Activated naive CD4-positive, alpha-beta T cell treated with anti-CD3 and anti-CD28 coated beads, Interleukin-2, amount 50 U/mL, for 24 hours (primary cell): ENCODE results near the gene RAI2.
"Not testable (repeated sequence)": the region's sequence is repeated elsewhere in the genome, so short reads cannot be mapped to it uniquely, and the experiment has no call there.

Experiments used
- H3K27ac Mint-ChIP-seq: one replicate; pipeline ENCODE4 v1.8.0; 2021; ENCODE audit warnings: mild to moderate bottlenecking, mixed read lengths
- H3K27me3 Mint-ChIP-seq: one replicate; pipeline ENCODE4 v1.8.0; 2021; ENCODE audit warnings: mixed read lengths
- H3K36me3 Mint-ChIP-seq: one replicate; pipeline ENCODE4 v1.8.0; 2021; ENCODE audit warnings: mixed read lengths
- H3K4me1 Mint-ChIP-seq: one replicate; pipeline ENCODE4 v1.8.0; 2021; ENCODE audit warnings: mixed read lengths
- H3K4me3 Mint-ChIP-seq: one replicate; pipeline ENCODE4 v1.8.0; 2021; ENCODE audit warnings: mild to moderate bottlenecking, mixed read lengths
- H3K9me3 Mint-ChIP-seq: one replicate; pipeline ENCODE4 v1.8.0; 2021; ENCODE audit warnings: mixed read lengths

The RAI2 gene

GRCh38 chrX:17813277-17813676 lies 47.8 kb downstream of the RAI2 start:
- H3K9me3 Mint-ChIP-seq: no peaks in the 10 kb centered on the region
- H3K27ac Mint-ChIP-seq: no peak overlapping the region
- H3K27me3 Mint-ChIP-seq: no peaks in the 10 kb centered on the region
- no peaks in the 10 kb centered on the region for H3K36me3 Mint-ChIP-seq
- no peaks in the 10 kb centered on the region for H3K4me1 Mint-ChIP-seq
- no peak overlapping the region for H3K4me3 Mint-ChIP-seq

GRCh38 chrX:17812763-17813162 lies 48.3 kb downstream of the RAI2 start:
- H3K27me3 Mint-ChIP-seq: no peaks in the 10 kb centered on the region
- H3K36me3 Mint-ChIP-seq: no peaks in the 10 kb centered on the region
- H3K9me3 Mint-ChIP-seq: no peaks in the 10 kb centered on the region
- H3K27ac Mint-ChIP-seq: no peak overlapping the region
- H3K4me1 Mint-ChIP-seq: no peaks in the 10 kb centered on the region
- H3K4me3 Mint-ChIP-seq: no peak overlapping the region

DNA sequence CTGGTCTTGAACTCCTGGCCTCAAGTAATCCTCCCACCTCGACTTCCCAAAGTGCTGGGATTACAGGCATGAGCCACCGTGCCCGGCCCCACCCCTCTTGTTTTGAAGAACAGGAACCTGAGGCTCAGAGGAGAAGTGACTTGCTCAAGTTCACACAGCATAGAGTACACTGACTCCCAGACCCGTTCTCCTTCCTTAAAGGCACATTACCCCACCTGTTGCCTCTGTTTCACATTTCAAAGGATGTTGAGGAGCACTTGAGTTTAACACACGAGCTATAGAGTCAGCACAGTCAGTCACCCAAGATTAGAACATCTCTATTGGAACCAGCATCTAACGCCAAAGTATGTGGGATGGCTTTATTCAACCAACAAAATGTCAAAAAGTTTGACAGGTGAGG lies 51.1 kb downstream of the RAI2 start:
- no peaks in the 10 kb centered on the region for H3K27me3 Mint-ChIP-seq
- H3K9me3 Mint-ChIP-seq: no peaks in the 10 kb centered on the region
- no peaks in the 10 kb centered on the region for H3K4me1 Mint-ChIP-seq
- H3K36me3 Mint-ChIP-seq: no peaks in the 10 kb centered on the region
- no peak overlapping the region for H3K27ac Mint-ChIP-seq
- H3K4me3 Mint-ChIP-seq: no peak overlapping the region

DNA sequence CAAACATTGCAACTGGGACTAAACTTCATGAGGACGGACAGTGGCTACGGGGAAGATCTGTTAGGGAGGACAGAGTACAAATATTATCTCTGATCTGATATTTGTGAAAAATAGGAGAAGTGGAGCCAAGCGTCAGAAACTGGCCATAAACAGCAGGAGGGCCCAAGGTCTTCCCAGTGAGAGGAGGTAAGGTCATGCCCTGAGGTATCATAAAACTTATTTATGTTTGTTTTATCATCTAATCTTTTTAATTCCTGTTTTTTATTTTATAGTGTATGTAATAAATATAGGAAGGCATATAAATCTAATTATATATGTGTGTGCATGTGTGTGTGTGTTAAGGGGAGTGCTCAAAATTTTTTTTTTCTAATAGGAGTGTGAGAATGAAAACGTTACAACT lies 51.8 kb downstream of the RAI2 start:
- no peaks in the 10 kb centered on the region for H3K36me3 Mint-ChIP-seq
- no peaks in the 10 kb centered on the region for H3K27me3 Mint-ChIP-seq
- H3K4me3 Mint-ChIP-seq: no peak overlapping the region
- no peak overlapping the region for H3K27ac Mint-ChIP-seq
- no peaks in the 10 kb centered on the region for H3K9me3 Mint-ChIP-seq
- no peaks in the 10 kb centered on the region for H3K4me1 Mint-ChIP-seq

DNA sequence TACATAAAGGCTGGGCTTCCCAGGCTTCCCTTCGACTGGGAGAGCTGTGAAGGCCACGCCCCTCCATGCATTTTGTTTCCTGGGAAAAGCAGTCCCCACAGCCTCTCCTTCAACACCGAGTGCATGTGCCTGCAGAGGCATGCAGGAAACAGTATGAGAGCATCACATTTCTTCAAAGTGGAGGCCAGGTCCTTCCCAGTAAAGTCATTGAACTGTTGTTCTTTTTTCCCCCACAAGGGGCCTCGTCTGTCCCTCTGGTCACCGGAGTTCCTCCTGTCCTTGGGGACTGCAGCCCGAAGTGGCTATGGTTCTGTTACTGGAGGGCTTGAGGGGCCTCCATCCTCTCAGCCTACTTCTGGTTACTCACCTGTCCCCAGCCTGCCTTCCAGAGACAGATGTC lies 56.0 kb downstream of the RAI2 start:
- Mint-ChIP-seq H3K27me3 (no peaks in the 10 kb centered on the region), H3K4me1 (no peaks in the 10 kb centered on the region), H3K9me3 (no peaks in the 10 kb centered on the region)

GRCh38 chrX:17803449-17803848 lies 57.6 kb downstream of the RAI2 start:
- Mint-ChIP-seq H3K27me3 (no peaks in the 10 kb centered on the region), H3K36me3 (no peaks in the 10 kb centered on the region), H3K4me1 (no peaks in the 10 kb centered on the region), H3K27ac (no peak overlapping the region), H3K4me3 (no peak overlapping the region), H3K9me3 (no peaks in the 10 kb centered on the region)

More for the DNA sequence above, 56.0 kb downstream of the RAI2 start:
- Mint-ChIP-seq H3K27ac (no peak overlapping the region), H3K4me3 (no peak overlapping the region), H3K36me3 (no peaks in the 10 kb centered on the region)

DNA sequence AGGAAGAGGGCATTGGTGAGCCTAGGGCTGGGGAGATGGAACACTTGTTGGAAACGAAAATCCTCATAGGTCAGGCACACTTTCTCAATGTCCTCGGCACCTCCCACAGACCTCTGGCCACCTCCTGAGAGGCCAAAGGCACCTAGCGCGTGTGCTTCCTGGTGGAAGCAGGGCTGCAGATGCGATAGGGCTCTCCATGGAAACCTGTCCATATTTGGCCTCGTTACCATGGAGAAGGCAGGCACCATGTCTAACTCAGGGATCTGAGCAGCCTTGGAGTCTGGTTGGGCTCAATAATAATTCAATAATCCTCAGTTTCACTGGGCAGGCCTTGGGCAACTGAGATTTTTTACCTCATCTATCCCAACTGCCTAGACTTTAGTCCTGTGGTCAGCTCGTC lies 58.3 kb downstream of the RAI2 start:
- Mint-ChIP-seq H3K27me3 (no peaks in the 10 kb centered on the region), H3K27ac (no peak overlapping the region), H3K9me3 (no peaks in the 10 kb centered on the region), H3K36me3 (no peaks in the 10 kb centered on the region), H3K4me3 (no peak overlapping the region), H3K4me1 (no peaks in the 10 kb centered on the region)

- Mint-ChIP-seq H3K27me3 (no peaks in the 10 kb centered on the region), H3K4me3 (no peak overlapping the region), H3K27ac (no peak overlapping the region), H3K36me3 (no peaks in the 10 kb centered on the region), H3K9me3 (no peaks in the 10 kb centered on the region), H3K4me1 (peaks cover 5% of the 10 kb centered on the region)
These were observed 59.7 kb downstream of the RAI2 start for GRCh38 chrX:17801431-17801830.

DNA sequence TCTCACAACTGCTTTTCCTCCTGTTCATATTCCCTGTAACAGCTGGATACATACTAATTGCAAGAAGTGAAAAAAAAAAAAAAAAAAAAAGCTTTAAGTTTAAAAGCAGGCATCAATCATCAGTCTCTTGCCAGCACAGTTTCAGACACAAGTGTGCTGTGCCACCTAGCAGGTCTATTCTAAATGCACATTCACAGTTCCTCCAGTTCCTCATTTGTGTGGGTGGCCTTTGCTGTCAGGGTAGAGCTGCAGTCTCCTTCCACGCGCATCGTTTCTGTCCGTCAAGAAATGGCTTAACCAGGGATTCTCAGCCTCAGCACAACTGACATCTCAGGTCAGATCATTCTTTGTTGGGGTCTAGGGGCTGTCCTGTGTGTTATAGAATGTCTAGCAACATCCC lies 62.2 kb downstream of the RAI2 start:
- no peak overlapping the region for H3K4me3 Mint-ChIP-seq
- H3K27ac Mint-ChIP-seq: no peak overlapping the region
- no peaks in the 10 kb centered on the region for H3K9me3 Mint-ChIP-seq
- no peaks in the 10 kb centered on the region for H3K36me3 Mint-ChIP-seq
- peaks cover 5% of the 10 kb centered on the region for H3K4me1 Mint-ChIP-seq
- no peaks in the 10 kb centered on the region for H3K27me3 Mint-ChIP-seq

- no peak overlapping the region for H3K27ac Mint-ChIP-seq
- no peaks in the 10 kb centered on the region for H3K36me3 Mint-ChIP-seq
- H3K27me3 Mint-ChIP-seq: no peaks in the 10 kb centered on the region
- H3K4me3 Mint-ChIP-seq: no peak overlapping the region
- H3K9me3 Mint-ChIP-seq: no peaks in the 10 kb centered on the region
- peaks cover 14% of the 10 kb centered on the region for H3K4me1 Mint-ChIP-seq
These were observed 68.3 kb downstream of the RAI2 start for GRCh38 chrX:17792826-17793225.

DNA sequence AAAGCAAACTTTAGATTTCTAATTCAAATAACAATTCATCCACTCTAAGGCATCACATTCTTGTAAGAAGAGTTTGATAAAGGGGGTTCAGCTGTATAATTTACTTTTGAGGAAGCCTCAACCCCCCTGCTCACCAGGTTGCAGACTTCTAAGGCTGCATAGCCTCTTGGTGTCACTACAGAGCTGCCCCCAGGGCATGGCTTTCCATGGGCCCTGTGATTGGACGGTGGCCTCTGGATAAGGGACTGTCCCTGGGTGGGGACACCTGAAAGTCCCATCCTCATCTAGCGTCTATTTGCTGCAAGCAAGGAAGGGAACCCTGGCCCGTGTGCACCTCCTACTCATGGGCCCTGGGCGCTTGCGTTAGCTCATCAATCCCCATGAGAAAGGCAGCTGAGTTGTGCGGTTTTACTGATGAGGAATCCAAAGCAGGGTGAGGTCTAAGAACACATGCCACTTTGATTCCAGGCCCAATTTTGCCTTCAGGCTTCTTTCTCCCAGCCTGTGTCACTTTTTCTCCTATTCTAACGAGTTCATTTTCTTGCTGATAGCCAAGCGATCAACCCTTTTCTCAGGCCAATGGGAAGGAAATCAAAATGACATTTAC lies 72.0 kb downstream of the RAI2 start:
- H3K27ac Mint-ChIP-seq: no peak overlapping the region
- no peaks in the 10 kb centered on the region for H3K36me3 Mint-ChIP-seq

GRCh38 chrX:17788439-17788838 lies 72.7 kb downstream of the RAI2 start:
- H3K27ac Mint-ChIP-seq: no peak overlapping the region
- H3K36me3 Mint-ChIP-seq: no peaks in the 10 kb centered on the region
- no peak overlapping the region for H3K4me3 Mint-ChIP-seq
- no peaks in the 10 kb centered on the region for H3K9me3 Mint-ChIP-seq
- H3K4me1 Mint-ChIP-seq: peaks cover 8% of the 10 kb centered on the region
- H3K27me3 Mint-ChIP-seq: no peaks in the 10 kb centered on the region

More for the DNA sequence above, 72.0 kb downstream of the RAI2 start:
- Mint-ChIP-seq H3K4me3 (no peak overlapping the region), H3K9me3 (no peaks in the 10 kb centered on the region), H3K27me3 (no peaks in the 10 kb centered on the region), H3K4me1 (peaks cover 8% of the 10 kb centered on the region)

GRCh38 chrX:17787557-17787956 lies 73.5 kb downstream of the RAI2 start:
- H3K36me3 Mint-ChIP-seq: no peaks in the 10 kb centered on the region
- H3K27me3 Mint-ChIP-seq: no peaks in the 10 kb centered on the region
- H3K4me3 Mint-ChIP-seq: no peak overlapping the region
- H3K4me1 Mint-ChIP-seq: peaks cover 8% of the 10 kb centered on the region
- H3K9me3 Mint-ChIP-seq: no peaks in the 10 kb centered on the region
- no peak overlapping the region for H3K27ac Mint-ChIP-seq

DNA sequence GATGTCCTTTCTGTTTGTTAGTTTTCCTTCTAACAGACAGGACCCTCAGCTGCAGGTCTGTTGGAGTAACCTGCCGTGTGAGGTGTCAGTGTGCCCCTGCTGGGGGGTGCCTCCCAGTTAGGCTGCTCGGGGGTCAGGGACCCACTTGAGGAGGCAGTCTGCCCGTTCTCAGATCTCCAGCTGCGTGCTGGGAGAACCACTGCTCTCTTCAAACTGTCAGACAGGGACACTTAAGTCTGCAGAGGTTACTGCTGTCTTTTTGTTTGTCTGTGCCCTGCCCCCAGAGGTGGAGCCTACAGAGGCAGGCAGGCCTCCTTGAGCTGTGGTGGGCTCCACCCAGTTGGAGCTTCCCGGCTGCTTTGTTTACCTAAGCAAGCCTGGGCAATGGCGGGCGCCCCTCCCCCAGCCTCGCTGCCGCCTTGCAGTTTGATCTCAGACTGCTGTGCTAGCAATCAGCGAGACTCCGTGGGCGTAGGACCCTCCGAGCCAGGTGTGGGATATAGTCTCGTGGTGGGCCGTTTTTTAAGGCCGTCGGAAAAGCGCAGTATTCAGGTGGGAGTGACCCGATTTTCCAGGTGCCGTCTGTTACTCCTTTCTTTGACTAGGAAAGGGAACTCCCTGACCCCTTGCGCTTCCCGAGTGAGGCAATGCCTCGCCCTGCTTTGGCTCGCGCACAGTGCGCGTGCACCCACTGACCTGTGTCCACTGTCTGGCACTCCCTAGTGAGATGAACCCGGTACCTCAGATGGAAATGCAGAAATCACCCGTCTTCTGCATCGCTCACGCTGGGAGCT lies 74.3 kb downstream of the RAI2 start:
- not testable (repeated sequence) for H3K4me1 Mint-ChIP-seq, H3K27me3 Mint-ChIP-seq, H3K4me3 Mint-ChIP-seq, H3K9me3 Mint-ChIP-seq, H3K27ac Mint-ChIP-seq, H3K36me3 Mint-ChIP-seq

GRCh38 chrX:17779434-17779833 lies 81.7 kb downstream of the RAI2 start:
- H3K4me3 Mint-ChIP-seq: peak overlapping the region; percentile 61
- H3K9me3 Mint-ChIP-seq: no peaks in the 10 kb centered on the region
- H3K36me3 Mint-ChIP-seq: no peaks in the 10 kb centered on the region
- H3K4me1 Mint-ChIP-seq: peaks cover 33% of the 10 kb centered on the region
- H3K27me3 Mint-ChIP-seq: no peaks in the 10 kb centered on the region
- H3K27ac Mint-ChIP-seq: no peak overlapping the region

DNA sequence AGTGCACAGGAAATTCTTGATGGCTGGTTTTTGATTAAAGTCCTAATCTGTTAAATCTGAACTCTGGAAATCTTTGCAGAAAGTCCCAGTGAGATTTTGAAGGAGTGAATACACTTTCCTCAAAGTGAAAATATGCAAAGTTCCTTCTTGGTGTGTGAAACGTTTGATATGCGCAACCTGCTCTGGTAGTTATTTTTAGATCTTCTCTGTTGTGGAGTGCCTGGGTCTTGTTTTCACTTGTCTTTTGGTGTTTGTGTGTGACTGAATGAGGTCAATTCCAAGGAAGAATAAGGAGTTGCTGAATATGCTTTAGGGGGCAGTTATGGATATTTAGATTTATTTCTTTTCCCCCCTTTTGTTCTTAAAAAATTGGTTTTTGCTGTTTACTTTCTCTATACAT lies 82.1 kb downstream of the RAI2 start:
- Mint-ChIP-seq H3K36me3 (no peaks in the 10 kb centered on the region), H3K27me3 (no peaks in the 10 kb centered on the region), H3K27ac (peak overlapping the region; percentile 81), H3K9me3 (no peaks in the 10 kb centered on the region), H3K4me1 (peaks cover 33% of the 10 kb centered on the region), H3K4me3 (peak overlapping the region; percentile 61)

- Mint-ChIP-seq H3K36me3 (no peaks in the 10 kb centered on the region), H3K9me3 (no peaks in the 10 kb centered on the region), H3K4me3 (no peak overlapping the region), H3K27ac (no peak overlapping the region), H3K27me3 (no peaks in the 10 kb centered on the region), H3K4me1 (peaks cover 19% of the 10 kb centered on the region)
These were observed 87.0 kb downstream of the RAI2 start for GRCh38 chrX:17774053-17774452.
